Peyer's patch (tissue), 4 donors: ENCODE data around the gene CCDC12.

Experiments used
- POLR2A ChIP-seq, 2 donors: fragments of 450-650 bp; IDR thresholded peaks; one replicate each; pipeline ENCODE4 v1.5.1; 2017; ENCODE audit warnings: antibody characterized with exemption in 2 of 2, mild to moderate bottlenecking in 2 of 2, moderate library complexity in 2 of 2
- TF ChIP-seq, protein P1 (sequence below), 6 experiments: fragments of 450-650 bp in 4 of 6; fragments of 200-600 bp in 2 of 6; sonication (generic) in 1 of 6; IDR thresholded peaks; one replicate each; pipeline ENCODE4 v1.5.1; 2017 to 2019; ENCODE audit warnings: antibody characterized with exemption in 6 of 6, mild to moderate bottlenecking in 3 of 6, moderate library complexity in 1 of 6

DNA sequence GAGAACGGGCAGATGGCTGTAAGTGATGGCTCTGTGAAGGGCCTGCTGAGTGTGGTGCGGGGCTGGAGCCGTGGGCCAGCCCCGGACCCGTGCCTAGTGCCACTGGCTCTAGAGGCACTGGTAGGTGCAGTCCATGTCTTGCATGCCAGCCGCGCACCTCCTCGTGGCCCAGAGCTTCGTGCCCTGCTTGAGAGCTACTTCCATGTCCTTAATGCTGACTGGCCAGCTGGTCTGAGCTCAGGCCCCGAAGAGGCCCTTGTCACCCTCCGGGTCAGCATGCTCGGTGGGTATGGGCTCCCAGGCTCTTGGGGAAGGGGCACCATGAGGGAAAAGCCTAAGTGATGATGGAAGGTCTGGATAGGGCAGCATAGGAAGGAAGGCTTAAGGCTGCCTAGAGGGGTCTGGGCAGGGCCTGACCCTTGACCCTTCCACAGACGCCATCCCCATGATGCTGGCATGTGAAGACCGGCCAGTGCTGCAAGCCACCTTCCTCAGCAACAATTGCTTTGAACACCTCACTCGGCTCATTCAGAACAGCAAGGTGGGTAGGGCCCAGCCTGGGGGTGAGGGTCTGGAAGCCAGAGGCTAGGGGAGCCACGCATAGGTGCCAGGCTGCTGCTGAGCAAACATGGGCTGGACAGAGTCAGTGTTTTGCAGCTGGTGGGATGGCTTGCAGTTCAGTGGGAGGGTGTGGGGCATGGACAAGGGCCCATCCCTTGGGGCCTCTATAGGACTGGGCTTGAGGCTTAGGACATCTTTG lies 15.0 kb upstream of the CCDC12 start:
- TF ChIP-seq, protein P1, sequence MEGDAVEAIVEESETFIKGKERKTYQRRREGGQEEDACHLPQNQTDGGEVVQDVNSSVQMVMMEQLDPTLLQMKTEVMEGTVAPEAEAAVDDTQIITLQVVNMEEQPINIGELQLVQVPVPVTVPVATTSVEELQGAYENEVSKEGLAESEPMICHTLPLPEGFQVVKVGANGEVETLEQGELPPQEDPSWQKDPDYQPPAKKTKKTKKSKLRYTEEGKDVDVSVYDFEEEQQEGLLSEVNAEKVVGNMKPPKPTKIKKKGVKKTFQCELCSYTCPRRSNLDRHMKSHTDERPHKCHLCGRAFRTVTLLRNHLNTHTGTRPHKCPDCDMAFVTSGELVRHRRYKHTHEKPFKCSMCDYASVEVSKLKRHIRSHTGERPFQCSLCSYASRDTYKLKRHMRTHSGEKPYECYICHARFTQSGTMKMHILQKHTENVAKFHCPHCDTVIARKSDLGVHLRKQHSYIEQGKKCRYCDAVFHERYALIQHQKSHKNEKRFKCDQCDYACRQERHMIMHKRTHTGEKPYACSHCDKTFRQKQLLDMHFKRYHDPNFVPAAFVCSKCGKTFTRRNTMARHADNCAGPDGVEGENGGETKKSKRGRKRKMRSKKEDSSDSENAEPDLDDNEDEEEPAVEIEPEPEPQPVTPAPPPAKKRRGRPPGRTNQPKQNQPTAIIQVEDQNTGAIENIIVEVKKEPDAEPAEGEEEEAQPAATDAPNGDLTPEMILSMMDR (IDR thresholded peaks at IDR 0.05) = no peak
- TF ChIP-seq POLR2A (IDR thresholded peaks at IDR 0.05) = no peak
